PFSK-1 (cell line): Measurements from ENCODE around the gene INTS15.

Source experiments
- FOXP2 ChIP-seq: optimal IDR thresholded peaks from 2 replicates; pipeline ENCODE3; 2011; ENCODE audit warnings: borderline replicate concordance, control low read depth, inconsistent platforms; ENCODE audit not compliant: insufficient read depth; ENCODE audit errors: extremely low read length, extremely low read depth
- POLR2AphosphoS5 ChIP-seq: IDR thresholded peaks from 2 replicates; pipeline ENCODE4 v1.6.1; 2012; ENCODE audit warnings: low read depth, mild to moderate bottlenecking, control low read depth, low read length, moderate library complexity
- REST ChIP-seq, 2 experiments: IDR thresholded peaks; 2 replicates each; pipeline versions ENCODE4 v1.6.1 to v1.8.0; 2011 to 2012; ENCODE audit warnings: low read depth in 2 of 2, low read length in 2 of 2, control low read depth in 1 of 2, inconsistent platforms in 1 of 2, mild to moderate bottlenecking in 1 of 2, moderate library complexity in 1 of 2; ENCODE audit not compliant: insufficient read depth in 1 of 2
- SIN3A ChIP-seq: IDR thresholded peaks from 2 replicates; pipeline ENCODE4 v1.6.1; 2012; ENCODE audit warnings: mild to moderate bottlenecking, low read length, moderate library complexity, borderline replicate concordance; ENCODE audit not compliant: insufficient read depth
- TAF1 ChIP-seq: IDR thresholded peaks from 2 replicates; pipeline ENCODE4 v1.6.1; 2012; ENCODE audit warnings: low read length, control low read depth, borderline replicate concordance; ENCODE audit not compliant: insufficient read depth

INTS15 gene

GRCh38 chr7:6606866-6607583 is 17.2 kb downstream of the INTS15 start:
- no peak for TF ChIP-seq TAF1
- TF ChIP-seq SIN3A, result no peak
- no peak for TF ChIP-seq FOXP2
- TF ChIP-seq POLR2AphosphoS5, result no peak
- no peak for TF ChIP-seq REST (IDR thresholded peaks at IDR 0.05; ENCODE audit: insufficient read depth in 1 of 2, low read depth in 2 of 2, low read length in 2 of 2)

- no peak for TF ChIP-seq SIN3A
- no peak for TF ChIP-seq REST (IDR thresholded peaks at IDR 0.05; ENCODE audit: insufficient read depth in 1 of 2, low read depth in 2 of 2, low read length in 2 of 2)
Measured at GRCh38 chr7:6607651-6608051, 17.8 kb downstream of the INTS15 start.

GRCh38 chr7:6608081-6608480 is 18.3 kb downstream of the INTS15 start:
- TF ChIP-seq TAF1 (no peak), POLR2AphosphoS5 (no peak), SIN3A (no peak), FOXP2 (no peak), REST (IDR thresholded peaks at IDR 0.05; ENCODE audit: insufficient read depth in 1 of 2, low read depth in 2 of 2, low read length in 2 of 2) (no peak)

- TF ChIP-seq POLR2AphosphoS5 (no peak), SIN3A (no peak), REST (IDR thresholded peaks at IDR 0.05; ENCODE audit: insufficient read depth in 1 of 2, low read depth in 2 of 2, low read length in 2 of 2) (no peak), FOXP2 (no peak), TAF1 (no peak)
Measured at GRCh38 chr7:6608794-6609193, 19.0 kb downstream of the INTS15 start.

- TF ChIP-seq TAF1, result no peak
- TF ChIP-seq SIN3A, result no peak
- no peak for TF ChIP-seq POLR2AphosphoS5
- TF ChIP-seq FOXP2, result no peak
- TF ChIP-seq REST (IDR thresholded peaks at IDR 0.05; ENCODE audit: insufficient read depth in 1 of 2, low read depth in 2 of 2, low read length in 2 of 2), result no peak
Measured at GRCh38 chr7:6612819-6613218, 23.0 kb downstream of the INTS15 start.
